KMS-11 (cell line): ENCODE data around the gene HELZ2.
"Not testable (repeated sequence)": the region's sequence is repeated elsewhere in the genome, so short reads cannot be mapped to it uniquely, and the experiment has no call there.

Experiments
- H2AFZ ChIP-seq: fragments of 200-600 bp; sonication (generic); 2 replicates; pipeline ENCODE4 v1.6.1; 2016; ENCODE audit warnings: antibody characterized with exemption, mixed run types, low read depth
- H3K27ac ChIP-seq: fragments of 200-600 bp; sonication (generic); 2 replicates; pipeline ENCODE4 v1.6.1; 2016; ENCODE audit warnings: mild to moderate bottlenecking, mixed run types
- H3K27me3 ChIP-seq: fragments of 200-600 bp; sonication (generic); 2 replicates; pipeline ENCODE4 v1.6.1; 2017; ENCODE audit warnings: mild to moderate bottlenecking, low read depth, mixed run types, moderate library complexity; ENCODE audit not compliant: insufficient read depth
- H3K36me3 ChIP-seq: fragments of 200-600 bp; sonication (generic); 2 replicates; pipeline ENCODE4 v1.6.1; 2017; ENCODE audit warnings: mild to moderate bottlenecking, mixed run types; ENCODE audit not compliant: insufficient read depth
- H3K4me1 ChIP-seq: fragments of 200-600 bp; sonication (generic); 2 replicates; pipeline ENCODE4 v1.6.1; 2016; ENCODE audit warnings: mild to moderate bottlenecking, low read depth, mixed run types; ENCODE audit not compliant: poor library complexity, severe bottlenecking
- H3K4me2 ChIP-seq: fragments of 200-600 bp; sonication (generic); 2 replicates; pipeline ENCODE4 v1.7.0; 2016; ENCODE audit warnings: mild to moderate bottlenecking, mixed run types
- H3K4me3 ChIP-seq: fragments of 200-600 bp; sonication (generic); IDR thresholded peaks from 2 replicates; pipeline ENCODE4 v1.6.1; 2017; ENCODE audit warnings: low read depth, low read length, mixed read lengths; ENCODE audit not compliant: insufficient read depth
- H3K79me2 ChIP-seq: fragments of 200-600 bp; sonication (generic); 2 replicates; pipeline ENCODE4 v1.6.1; 2016; ENCODE audit warnings: low read depth, mixed run types; ENCODE audit not compliant: insufficient read depth
- H3K9ac ChIP-seq: fragments of 200-600 bp; sonication (generic); 2 replicates; pipeline ENCODE4 v1.6.1; 2016; ENCODE audit warnings: mild to moderate bottlenecking, mixed run types
- H4K20me1 ChIP-seq: fragments of 200-600 bp; sonication (generic); 2 replicates; pipeline ENCODE4 v1.6.1; 2016; ENCODE audit warnings: mild to moderate bottlenecking, mixed run types; ENCODE audit not compliant: insufficient read depth
- TF ChIP-seq, protein P1 (sequence below): fragments of 200-600 bp; sonication (generic); conservative IDR thresholded peaks from 2 replicates; pipeline ENCODE4 v1.6.1; 2017; ENCODE audit warnings: low read depth, mild to moderate bottlenecking, antibody characterized with exemption, low read length, moderate library complexity, mixed read lengths

HELZ2 gene

DNA sequence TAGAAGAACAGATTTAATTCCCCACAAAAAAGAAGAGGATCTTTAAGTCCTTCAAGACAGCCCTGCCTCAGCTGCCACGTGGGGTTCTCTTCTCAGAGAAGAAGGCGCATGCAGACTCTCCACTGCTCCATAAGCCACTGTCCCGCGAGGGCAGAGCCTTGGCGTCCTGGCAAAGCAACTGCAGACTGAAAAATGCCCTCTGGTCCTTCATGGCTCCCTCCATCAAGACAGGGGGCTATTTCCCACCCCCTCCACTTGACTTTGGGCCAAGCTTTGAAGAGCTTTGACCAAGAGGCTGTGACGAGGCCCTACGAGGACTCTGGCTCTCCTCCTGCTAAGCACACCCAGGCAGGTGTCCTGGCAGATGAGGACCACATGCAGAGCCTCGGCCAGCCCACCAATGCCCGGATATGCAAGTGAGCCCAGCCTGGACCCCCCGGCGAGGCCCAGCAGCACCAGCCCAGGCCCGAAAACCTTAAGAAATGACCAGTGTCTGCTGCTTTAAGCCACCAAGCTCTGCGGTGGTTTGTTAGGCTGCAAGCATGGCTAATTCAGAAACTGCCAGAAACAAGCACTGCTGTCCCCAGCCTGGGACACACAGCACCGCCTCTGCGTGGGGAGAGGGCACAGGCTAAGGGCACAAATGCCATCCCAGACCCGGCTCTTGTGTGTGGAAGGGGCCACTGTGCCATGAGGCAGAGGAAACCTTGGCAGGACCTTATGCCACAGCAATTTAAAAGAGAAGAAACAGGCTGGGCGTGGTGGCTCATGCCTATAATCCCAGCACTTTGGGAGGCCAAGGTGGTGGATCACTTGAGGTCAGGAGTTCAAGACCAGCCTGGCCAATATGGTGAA is 36.8 kb upstream of the HELZ2 start:
- Histone ChIP-seq H3K4me3 (no peak overlapping the region), H3K27ac (no peak overlapping the region), H3K4me1 (no peaks in the 10 kb centered on the region), H4K20me1 (no peaks in the 10 kb centered on the region), H3K4me2 (no peak overlapping the region), H3K79me2 (no peaks in the 10 kb centered on the region), H2AFZ (no peak overlapping the region), H3K36me3 (0 out of 2 replicates have a peak, but pooled peaks cover 3% of the 10 kb centered on the region), H3K9ac (no peak overlapping the region), H3K27me3 (no peaks in the 10 kb centered on the region)
- TF ChIP-seq, protein P1, sequence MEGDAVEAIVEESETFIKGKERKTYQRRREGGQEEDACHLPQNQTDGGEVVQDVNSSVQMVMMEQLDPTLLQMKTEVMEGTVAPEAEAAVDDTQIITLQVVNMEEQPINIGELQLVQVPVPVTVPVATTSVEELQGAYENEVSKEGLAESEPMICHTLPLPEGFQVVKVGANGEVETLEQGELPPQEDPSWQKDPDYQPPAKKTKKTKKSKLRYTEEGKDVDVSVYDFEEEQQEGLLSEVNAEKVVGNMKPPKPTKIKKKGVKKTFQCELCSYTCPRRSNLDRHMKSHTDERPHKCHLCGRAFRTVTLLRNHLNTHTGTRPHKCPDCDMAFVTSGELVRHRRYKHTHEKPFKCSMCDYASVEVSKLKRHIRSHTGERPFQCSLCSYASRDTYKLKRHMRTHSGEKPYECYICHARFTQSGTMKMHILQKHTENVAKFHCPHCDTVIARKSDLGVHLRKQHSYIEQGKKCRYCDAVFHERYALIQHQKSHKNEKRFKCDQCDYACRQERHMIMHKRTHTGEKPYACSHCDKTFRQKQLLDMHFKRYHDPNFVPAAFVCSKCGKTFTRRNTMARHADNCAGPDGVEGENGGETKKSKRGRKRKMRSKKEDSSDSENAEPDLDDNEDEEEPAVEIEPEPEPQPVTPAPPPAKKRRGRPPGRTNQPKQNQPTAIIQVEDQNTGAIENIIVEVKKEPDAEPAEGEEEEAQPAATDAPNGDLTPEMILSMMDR, result no peak

- no peak overlapping the region for H3K27ac ChIP-seq
- no peak overlapping the region for H3K4me2 ChIP-seq
- no peaks in the 10 kb centered on the region for H4K20me1 ChIP-seq
- no peaks in the 10 kb centered on the region for H3K27me3 ChIP-seq
- no peak overlapping the region for H2AFZ ChIP-seq
- peaks cover 7% of the 10 kb centered on the region; the same call in 1 of the 2 replicates for H3K36me3 ChIP-seq
- H3K79me2 ChIP-seq, result no peaks in the 10 kb centered on the region
- TF ChIP-seq, protein P1, result no peak
- H3K4me3 ChIP-seq, result no peak overlapping the region
- no peak overlapping the region for H3K9ac ChIP-seq
- H3K4me1 ChIP-seq, result no peaks in the 10 kb centered on the region
Measured at GRCh38 chr20:63606686-63607085, 32.6 kb upstream of the HELZ2 start.

- Histone ChIP-seq H3K4me3 (no peak overlapping the region), H3K4me1 (no peaks in the 10 kb centered on the region), H3K27me3 (no peaks in the 10 kb centered on the region), H3K79me2 (no peaks in the 10 kb centered on the region), H3K4me2 (no peak overlapping the region), H3K36me3 (peaks cover 10% of the 10 kb centered on the region; the same call in 1 of the 2 replicates), H4K20me1 (no peaks in the 10 kb centered on the region), H2AFZ (no peak overlapping the region), H3K27ac (no peak overlapping the region), H3K9ac (no peak overlapping the region)
- TF ChIP-seq, protein P1, result no peak
Measured at GRCh38 chr20:63602321-63602720, 28.3 kb upstream of the HELZ2 start.

GRCh38 chr20:63601679-63602078 is 27.6 kb upstream of the HELZ2 start:
- not testable (repeated sequence) for H3K27me3 ChIP-seq, H3K9ac ChIP-seq, H3K4me2 ChIP-seq, H3K4me1 ChIP-seq, H3K79me2 ChIP-seq, H3K4me3 ChIP-seq, H2AFZ ChIP-seq, H4K20me1 ChIP-seq, H3K36me3 ChIP-seq, H3K27ac ChIP-seq
